Stomach (tissue), 9 donors: Measurements from ENCODE around the gene PTPRF. TPM values are rescaled to one million over a fixed set of nuclear protein-coding genes. Genes with fewer than 3 reads are reported as not detected.

Experiments used
- DNase-seq, 2 donors: peaks; one replicate each; pipeline versions ENCODE4 v3.0.0 to v3.0.0-alpha.2; 2013 to 2019
- H3K27ac ChIP-seq, 5 donors: fragments of 200-600 bp in 4 of 5; sonication (generic) in 4 of 5; one replicate each; pipeline ENCODE4 v1.5.1; 2013 to 2019; ENCODE audit warnings: mild to moderate bottlenecking in 1 of 5, moderate library complexity in 1 of 5
- H3K27me3 ChIP-seq, 3 donors: fragments of 200-600 bp; sonication (generic); one replicate each; pipeline ENCODE4 v1.5.1; 2017 to 2019; ENCODE audit warnings: mixed run types in 1 of 3
- H3K36me3 ChIP-seq, 4 donors: fragments of 200-600 bp; sonication (generic); 1 replicate in 3 of 4; 2 replicates in 1 of 4; pipeline ENCODE4 v1.5.1; 2016 to 2019
- H3K4me1 ChIP-seq, 4 donors: fragments of 200-600 bp; sonication (generic); one replicate each; pipeline ENCODE4 v1.5.1; 2016 to 2019
- H3K4me3 ChIP-seq, 4 donors: fragments of 200-600 bp; sonication (generic) in 3 of 4; one replicate each; pipeline ENCODE4 v1.5.1; 2016 to 2019; ENCODE audit warnings: mild to moderate bottlenecking in 1 of 4
- H3K9me3 ChIP-seq, 4 donors: fragments of 200-600 bp; sonication (generic); one replicate each; pipeline ENCODE4 v1.5.1; 2016 to 2019
- CTCF ChIP-seq, 7 experiments: fragments of 450-650 bp in 4 of 7; fragments of 200-600 bp in 3 of 7; sonication (generic) in 3 of 7; IDR thresholded peaks; one replicate each; pipeline ENCODE4 v1.5.1; 2016 to 2019; ENCODE audit warnings: antibody characterized with exemption in 7 of 7, control low read depth in 2 of 7, mild to moderate bottlenecking in 1 of 7
- EP300 ChIP-seq: sonication (generic); formaldehyde crosslinking; IDR thresholded peaks from one replicate; pipeline ENCODE4 v1.6.1; 2017; ENCODE audit warnings: antibody characterized with exemption
- POLR2A ChIP-seq, 4 donors: fragments of 450-650 bp; IDR thresholded peaks; one replicate each; pipeline ENCODE4 v1.6.1; 2016; ENCODE audit warnings: antibody characterized with exemption in 4 of 4, control low read depth in 2 of 4, mild to moderate bottlenecking in 1 of 4, moderate library complexity in 1 of 4
- POLR2AphosphoS5 ChIP-seq, 3 donors: sonication (generic); formaldehyde crosslinking; IDR thresholded peaks; one replicate each; pipeline ENCODE4 v1.6.1; 2016; ENCODE audit warnings: antibody characterized with exemption in 3 of 3
- WGBS, 5 donors: extraction: QIAGEN DNeasy Blood & Tissue Kit in 3 of 5; methylation state at CpG; one replicate each; pipeline versions ENCODE4 v1.1.5 to v1.1.7; 2013 to 2018; 5-methylcytosine and 5-hydroxymethylcytosine counted together
- intact Hi-C: fragments of 100-400 bp; cut with DNase I; formaldehyde crosslinking; loops from one replicate; pipeline ENCODE4 v1.15.1; 2023; ENCODE audit warnings: low total_unique reads
- polyA plus RNA-seq, 3 donors: library from polyadenylated mRNA; stranded (reverse); fragments of 200-250 nt; gene quantifications; one replicate each; pipeline ENCODE4 v1.2.3, GENCODE V29; 2013
- total RNA-seq, 5 donors: library from RNA; depleted of rRNA; stranded (reverse); fragments of >200 nt; gene quantifications; one replicate each; pipeline versions ENCODE4 v1.1.0 to v1.2.3, GENCODE V29; 2014 to 2016
- donor health status: healthy with polysubstance abuse.
- donor health status: Bipolar disorder and iron deficiency.
- donor health status: healthy.

PTPRF gene
- total and polyA plus RNA-seq, 8 donors: 11.3 to 282 (median 82.0) TPM

DNA sequence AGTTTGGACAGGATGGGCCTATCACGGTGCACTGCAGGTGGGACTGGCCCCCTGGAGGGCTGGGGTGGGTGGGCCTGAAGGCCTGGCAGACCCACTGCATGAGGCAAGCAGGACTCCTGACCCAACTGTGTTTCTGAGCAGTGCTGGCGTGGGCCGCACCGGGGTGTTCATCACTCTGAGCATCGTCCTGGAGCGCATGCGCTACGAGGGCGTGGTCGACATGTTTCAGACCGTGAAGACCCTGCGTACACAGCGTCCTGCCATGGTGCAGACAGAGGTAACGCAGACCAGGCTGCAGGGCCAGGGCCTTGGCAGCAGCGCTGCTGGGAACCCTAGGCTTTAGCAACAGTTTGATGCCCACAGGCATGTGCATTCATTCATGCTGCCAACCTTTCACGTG, 90.3 kb downstream of the PTPRF start:
- H3K36me3 ChIP-seq: peaks cover 37 to 94% (median 93%) of the 10 kb centered on the region in 4 donors
- no peaks in the 10 kb centered on the region for H3K4me1 ChIP-seq
- WGBS, 5 donors: 90 to 96% (median 95%) methylated on average over 12 to 16 of the region's 16 CpGs
- intact Hi-C loops: no loop called here
- no peak overlapping the region for H3K4me3 ChIP-seq
- H3K27me3 ChIP-seq: no peaks in the 10 kb centered on the region
- no peak for DNase-seq
- H3K9me3 ChIP-seq: no peaks in the 10 kb centered on the region
- no peak overlapping the region for H3K27ac ChIP-seq
- TF ChIP-seq POLR2A (IDR thresholded peaks at IDR 0.05) (no peak), EP300 (no peak), POLR2AphosphoS5 (IDR thresholded peaks at IDR 0.05) (no peak), CTCF (IDR thresholded peaks at IDR 0.05) (no peak)

GRCh38 chr1:43621386-43621785, 90.7 kb downstream of the PTPRF start:
- TF ChIP-seq POLR2A (IDR thresholded peaks at IDR 0.05) (no peak), POLR2AphosphoS5 (IDR thresholded peaks at IDR 0.05) (no peak), EP300 (no peak), CTCF (IDR thresholded peaks at IDR 0.05) (no peak)
- Histone ChIP-seq H3K27me3 (no peaks in the 10 kb centered on the region), H3K4me1 (no peaks in the 10 kb centered on the region), H3K4me3 (no peak overlapping the region), H3K9me3 (no peaks in the 10 kb centered on the region), H3K27ac (no peak overlapping the region), H3K36me3 (peaks cover 37 to 90% (median 89%) of the 10 kb centered on the region in 4 donors)
- intact Hi-C loops: no loop called here
- 77 to 88% (median 84%) methylated on average over 3 of the region's 3 CpGs for WGBS, 5 donors
- no peak for DNase-seq

DNA sequence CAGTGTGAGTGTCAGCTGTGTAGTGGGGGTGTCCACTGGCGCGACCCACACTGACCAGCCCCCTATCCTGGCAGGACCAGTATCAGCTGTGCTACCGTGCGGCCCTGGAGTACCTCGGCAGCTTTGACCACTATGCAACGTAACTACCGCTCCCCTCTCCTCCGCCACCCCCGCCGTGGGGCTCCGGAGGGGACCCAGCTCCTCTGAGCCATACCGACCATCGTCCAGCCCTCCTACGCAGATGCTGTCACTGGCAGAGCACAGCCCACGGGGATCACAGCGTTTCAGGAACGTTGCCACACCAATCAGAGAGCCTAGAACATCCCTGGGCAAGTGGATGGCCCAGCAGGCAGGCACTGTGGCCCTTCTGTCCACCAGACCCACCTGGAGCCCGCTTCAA, 91.2 kb downstream of the PTPRF start:
- DNase-seq: no peak
- H3K27me3 ChIP-seq: no peaks in the 10 kb centered on the region
- TF ChIP-seq POLR2A (IDR thresholded peaks at IDR 0.05) (no peak), CTCF (IDR thresholded peaks at IDR 0.05) (no peak), POLR2AphosphoS5 (IDR thresholded peaks at IDR 0.05) (no peak), EP300 (no peak)
- intact Hi-C loops: no loop called here
- H3K36me3 ChIP-seq: peaks cover 37 to 85% (median 84%) of the 10 kb centered on the region in 4 donors
- H3K4me3 ChIP-seq: no peak overlapping the region
- H3K9me3 ChIP-seq: no peaks in the 10 kb centered on the region
- no peak overlapping the region for H3K27ac ChIP-seq
- H3K4me1 ChIP-seq: no peaks in the 10 kb centered on the region
- WGBS, 5 donors: 87 to 94% (median 87%) methylated on average over 17 to 18 of the region's 18 CpGs

- Histone ChIP-seq H3K27me3 (no peaks in the 10 kb centered on the region), H3K4me1 (no peaks in the 10 kb centered on the region), H3K27ac (no peak overlapping the region), H3K36me3 (peaks cover 37 to 79% (median 78%) of the 10 kb centered on the region in 4 donors), H3K4me3 (no peak overlapping the region), H3K9me3 (no peaks in the 10 kb centered on the region)
- WGBS, 5 donors: 76 to 82% (median 78%) methylated on average over 10 of the region's 10 CpGs
- intact Hi-C loops: no loop called here
- DNase-seq: no peak
- no peak for TF ChIP-seq EP300
- TF ChIP-seq POLR2A (IDR thresholded peaks at IDR 0.05): no peak
- no peak for TF ChIP-seq CTCF (IDR thresholded peaks at IDR 0.05)
- no peak for TF ChIP-seq POLR2AphosphoS5 (IDR thresholded peaks at IDR 0.05)
Measured at GRCh38 chr1:43622471-43622870, 91.8 kb downstream of the PTPRF start.
